ENCODE data around the gene NNT.
"Not testable (repeated sequence)": the region's sequence is repeated elsewhere in the genome, so short reads cannot be mapped to it uniquely, and the experiment has no call there.

NNT gene

GRCh38 chr5:43728581-43728980 is 125.6 kb downstream of the NNT start:
- Histone ChIP-seq H3K36me3 (no peaks in the 10 kb centered on the region), H3K27ac (no peak overlapping the region), H3K4me2 (no peak overlapping the region), H4K20me1 (no peaks in the 10 kb centered on the region), H3K4me3 (no peak overlapping the region), H3K4me1 (no peaks in the 10 kb centered on the region), H3K27me3 (no peaks in the 10 kb centered on the region), H3K9ac (no peak overlapping the region), H3K9me3 (no peaks in the 10 kb centered on the region)
- TF ChIP-seq Cebpa-rat (IDR thresholded peaks at IDR 0.05) = no peak

GRCh38 chr5:43729846-43730478 is 127.0 kb downstream of the NNT start:
- no peaks in the 10 kb centered on the region for H3K4me1 ChIP-seq
- H3K9me3 ChIP-seq = no peaks in the 10 kb centered on the region
- H3K27me3 ChIP-seq = no peaks in the 10 kb centered on the region
- no peak for TF ChIP-seq Cebpa-rat (IDR thresholded peaks at IDR 0.05)
- H4K20me1 ChIP-seq = no peaks in the 10 kb centered on the region
- H3K4me2 ChIP-seq = no peak overlapping the region
- no peak overlapping the region for H3K27ac ChIP-seq
- H3K9ac ChIP-seq = no peak overlapping the region
- no peaks in the 10 kb centered on the region for H3K36me3 ChIP-seq
- H3K4me3 ChIP-seq = no peak overlapping the region

GRCh38 chr5:43730832-43731342 is 127.9 kb downstream of the NNT start:
- no peak overlapping the region for H3K27ac ChIP-seq
- no peak for TF ChIP-seq Cebpa-rat (IDR thresholded peaks at IDR 0.05)
- no peak overlapping the region for H3K4me3 ChIP-seq
- H3K4me2 ChIP-seq = no peak overlapping the region
- no peaks in the 10 kb centered on the region for H4K20me1 ChIP-seq
- H3K4me1 ChIP-seq = no peaks in the 10 kb centered on the region
- H3K27me3 ChIP-seq = no peaks in the 10 kb centered on the region
- H3K9ac ChIP-seq = no peak overlapping the region
- H3K9me3 ChIP-seq = no peaks in the 10 kb centered on the region
- H3K36me3 ChIP-seq = no peaks in the 10 kb centered on the region

GRCh38 chr5:43731573-43731972 is 128.6 kb downstream of the NNT start:
- Histone ChIP-seq H3K36me3 (no peaks in the 10 kb centered on the region), H3K9ac (no peak overlapping the region), H3K4me3 (no peak overlapping the region), H3K9me3 (no peaks in the 10 kb centered on the region), H4K20me1 (no peaks in the 10 kb centered on the region), H3K4me2 (no peak overlapping the region), H3K27me3 (no peaks in the 10 kb centered on the region), H3K27ac (no peak overlapping the region), H3K4me1 (no peaks in the 10 kb centered on the region)
- no peak for TF ChIP-seq Cebpa-rat (IDR thresholded peaks at IDR 0.05)

GRCh38 chr5:43745923-43746548 is 143.1 kb downstream of the NNT start:
- H4K20me1 ChIP-seq, H3K36me3 ChIP-seq, H3K4me2 ChIP-seq, H3K4me1 ChIP-seq, H3K27me3 ChIP-seq, H3K27ac ChIP-seq, H3K4me3 ChIP-seq, H3K9ac ChIP-seq: not testable (repeated sequence)
- H3K9me3 ChIP-seq = peaks cover 22% of the 10 kb centered on the region

- no peak overlapping the region for H3K4me2 ChIP-seq
- H4K20me1 ChIP-seq = no peaks in the 10 kb centered on the region
- H3K4me1 ChIP-seq = no peaks in the 10 kb centered on the region
- H3K36me3 ChIP-seq = no peaks in the 10 kb centered on the region
- H3K4me3 ChIP-seq = no peak overlapping the region
- no peak for TF ChIP-seq Cebpa-rat (IDR thresholded peaks at IDR 0.05)
- H3K27me3 ChIP-seq = no peaks in the 10 kb centered on the region
- no peak overlapping the region for H3K27ac ChIP-seq
- H3K9ac ChIP-seq = no peak overlapping the region
- peaks cover 29% of the 10 kb centered on the region for H3K9me3 ChIP-seq
These were observed 147.8 kb downstream of the NNT start for GRCh38 chr5:43750809-43751208.

GRCh38 chr5:43753069-43753468 is 150.1 kb downstream of the NNT start:
- Histone ChIP-seq H4K20me1 (no peaks in the 10 kb centered on the region), H3K27ac (no peak overlapping the region), H3K9ac (no peak overlapping the region), H3K4me1 (no peaks in the 10 kb centered on the region), H3K4me3 (no peak overlapping the region), H3K27me3 (no peaks in the 10 kb centered on the region), H3K4me2 (no peak overlapping the region), H3K36me3 (no peaks in the 10 kb centered on the region), H3K9me3 (peaks cover 19% of the 10 kb centered on the region)
- TF ChIP-seq Cebpa-rat (IDR thresholded peaks at IDR 0.05) = no peak

Measured in BLaER1 (cell line).